ENCODE measurements around the gene TTLL5.

GRCh38 chr14:75987201-75987970, 326.3 kb downstream of the TTLL5 start:
- TF ChIP-seq MAX (IDR thresholded peaks at IDR 0.05), result no peak
- no peak for TF ChIP-seq TAF1 (IDR thresholded peaks at IDR 0.05; ENCODE audit: low read depth)
- TF ChIP-seq RAD21 (IDR thresholded peaks at IDR 0.05; ENCODE audit: low read depth), result no peak
- no peak for TF ChIP-seq EP300 (IDR thresholded peaks at IDR 0.05; ENCODE audit: borderline replicate concordance)
- no peak for TF ChIP-seq CEBPB (IDR thresholded peaks at IDR 0.05)
- TF ChIP-seq ZBTB7A (IDR thresholded peaks at IDR 0.05; ENCODE audit: low read depth), result no peak
- TF ChIP-seq REST (IDR thresholded peaks at IDR 0.05; ENCODE audit: low read depth), result no peak
- TF ChIP-seq CREB1 (IDR thresholded peaks at IDR 0.05; ENCODE audit: low read depth), result no peak
